Measurements from ENCODE around the gene CPNE4. TPM values are rescaled to one million over a fixed set of nuclear protein-coding genes. Genes with fewer than 3 reads are reported as not detected.

CPNE4 gene
- total RNA-seq, 1 donor from 2014 or later, result 16.1 TPM

DNA sequence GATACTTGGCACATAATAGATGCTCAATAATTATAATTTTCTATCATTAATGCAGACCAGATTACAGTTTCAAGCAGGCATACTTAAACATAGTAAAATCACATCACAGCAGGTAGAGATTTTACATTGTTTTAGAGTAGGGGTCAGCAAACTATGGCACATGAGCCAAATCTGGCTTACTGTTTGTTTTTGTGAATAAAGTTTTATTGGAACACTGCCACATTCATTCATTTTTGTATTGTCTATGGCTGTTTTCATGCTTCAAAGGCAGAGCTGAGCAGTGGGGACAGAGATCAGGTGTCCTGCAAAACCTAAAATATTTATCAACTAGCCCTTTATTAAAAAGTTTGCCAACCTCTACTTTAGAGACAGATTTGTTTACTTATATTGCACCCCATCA, 342.5 kb downstream of the CPNE4 start:
- Mint-ChIP-seq H3K9me3 (no peaks in the 10 kb centered on the region), H3K4me3 (no peak overlapping the region), H3K36me3 (ENCODE audit: low read depth) (no peaks in the 10 kb centered on the region), H3K4me1 (no peaks in the 10 kb centered on the region), H3K27ac (ENCODE audit: unreplicated experiment) (no peak overlapping the region), H3K27me3 (ENCODE audit: low read depth) (peaks cover 4% of the 10 kb centered on the region)
- TF ChIP-seq, protein P1, sequence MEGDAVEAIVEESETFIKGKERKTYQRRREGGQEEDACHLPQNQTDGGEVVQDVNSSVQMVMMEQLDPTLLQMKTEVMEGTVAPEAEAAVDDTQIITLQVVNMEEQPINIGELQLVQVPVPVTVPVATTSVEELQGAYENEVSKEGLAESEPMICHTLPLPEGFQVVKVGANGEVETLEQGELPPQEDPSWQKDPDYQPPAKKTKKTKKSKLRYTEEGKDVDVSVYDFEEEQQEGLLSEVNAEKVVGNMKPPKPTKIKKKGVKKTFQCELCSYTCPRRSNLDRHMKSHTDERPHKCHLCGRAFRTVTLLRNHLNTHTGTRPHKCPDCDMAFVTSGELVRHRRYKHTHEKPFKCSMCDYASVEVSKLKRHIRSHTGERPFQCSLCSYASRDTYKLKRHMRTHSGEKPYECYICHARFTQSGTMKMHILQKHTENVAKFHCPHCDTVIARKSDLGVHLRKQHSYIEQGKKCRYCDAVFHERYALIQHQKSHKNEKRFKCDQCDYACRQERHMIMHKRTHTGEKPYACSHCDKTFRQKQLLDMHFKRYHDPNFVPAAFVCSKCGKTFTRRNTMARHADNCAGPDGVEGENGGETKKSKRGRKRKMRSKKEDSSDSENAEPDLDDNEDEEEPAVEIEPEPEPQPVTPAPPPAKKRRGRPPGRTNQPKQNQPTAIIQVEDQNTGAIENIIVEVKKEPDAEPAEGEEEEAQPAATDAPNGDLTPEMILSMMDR (conservative IDR thresholded peaks at IDR 0.05), result no peak
- no peak for DNase-seq (ENCODE audit: low read depth, low spot score)

GRCh38 chr3:131690800-131691199, 344.0 kb downstream of the CPNE4 start:
- Mint-ChIP-seq H3K4me1 (no peaks in the 10 kb centered on the region), H3K4me3 (no peak overlapping the region), H3K36me3 (ENCODE audit: low read depth) (peaks cover 8% of the 10 kb centered on the region), H3K9me3 (peaks cover 3% of the 10 kb centered on the region), H3K27ac (ENCODE audit: unreplicated experiment) (no peak overlapping the region), H3K27me3 (ENCODE audit: low read depth) (peaks cover 9% of the 10 kb centered on the region)
- TF ChIP-seq, protein P1 (conservative IDR thresholded peaks at IDR 0.05), result no peak
- DNase-seq (ENCODE audit: low read depth, low spot score), result no peak

DNA sequence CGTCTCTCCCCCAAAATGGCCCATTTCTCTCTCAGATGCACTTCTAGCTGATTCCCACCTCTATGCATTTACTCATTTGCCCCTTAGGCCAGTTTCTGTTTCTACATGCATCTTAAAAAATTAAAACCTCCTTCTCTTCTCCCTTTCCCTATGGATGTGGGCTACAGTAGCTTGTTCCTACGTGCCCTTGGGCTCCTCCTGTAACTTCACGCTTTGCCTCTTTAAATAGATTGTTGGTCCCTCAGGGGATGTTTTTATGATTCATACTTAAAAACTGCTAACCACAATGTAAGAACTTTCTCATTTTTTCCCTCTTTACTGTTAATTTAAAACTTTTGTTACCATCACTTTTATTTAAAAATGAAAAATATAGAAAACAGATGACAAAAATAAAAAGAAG, 346.4 kb downstream of the CPNE4 start:
- TF ChIP-seq, protein P1 (conservative IDR thresholded peaks at IDR 0.05), result no peak
- Mint-ChIP-seq H3K4me1 (no peaks in the 10 kb centered on the region), H3K4me3 (no peak overlapping the region), H3K27me3 (ENCODE audit: low read depth) (peaks cover 7% of the 10 kb centered on the region), H3K9me3 (peaks cover 6% of the 10 kb centered on the region), H3K27ac (ENCODE audit: unreplicated experiment) (no peak overlapping the region), H3K36me3 (ENCODE audit: low read depth) (peaks cover 14% of the 10 kb centered on the region)
- no peak for DNase-seq (ENCODE audit: low read depth, low spot score)

DNA sequence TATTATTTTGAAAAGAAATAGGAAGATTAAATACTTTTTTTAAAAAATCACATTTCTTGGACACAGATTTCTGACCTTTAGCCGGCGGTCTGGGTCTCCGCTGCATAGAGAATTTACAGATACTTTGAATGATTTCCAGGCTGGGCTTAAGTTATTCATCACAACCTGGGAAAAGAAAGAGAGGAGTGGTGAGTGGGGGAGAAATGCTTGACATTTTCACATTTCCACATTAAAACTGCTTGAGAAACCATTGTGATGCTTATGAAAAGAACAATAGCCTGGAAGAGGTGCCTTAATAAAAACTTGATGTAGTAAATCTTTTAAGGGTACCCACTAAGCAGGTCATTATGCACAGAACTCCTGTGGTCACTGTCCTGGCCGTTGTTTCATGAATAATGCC, 365.2 kb downstream of the CPNE4 start:
- DNase-seq (ENCODE audit: low read depth, low spot score), result no peak
- peaks cover 9% of the 10 kb centered on the region for H3K27me3 Mint-ChIP-seq (ENCODE audit: low read depth)

DNA sequence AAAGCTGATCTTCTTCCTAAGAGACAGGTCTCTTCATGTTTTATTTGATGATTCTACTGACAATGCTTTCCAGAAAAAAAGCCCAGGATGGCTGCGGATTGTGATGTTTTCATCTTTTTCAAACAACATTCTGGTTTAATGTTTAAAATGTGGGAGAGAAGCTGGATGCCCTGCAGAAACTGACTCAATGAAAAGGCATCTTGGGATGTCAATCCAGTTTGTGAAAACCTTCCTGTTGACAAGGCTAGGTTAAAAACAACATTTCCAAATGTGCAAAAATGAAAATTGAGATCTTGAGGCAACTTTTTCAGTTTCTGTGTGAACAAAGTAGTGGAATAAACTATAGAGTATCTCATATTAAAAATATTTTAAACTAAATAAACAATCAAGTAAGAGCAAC, 376.0 kb downstream of the CPNE4 start:
- TF ChIP-seq, protein P1 (conservative IDR thresholded peaks at IDR 0.05), result no peak
- Mint-ChIP-seq H3K27me3 (ENCODE audit: low read depth) (no peaks in the 10 kb centered on the region), H3K27ac (ENCODE audit: unreplicated experiment) (no peak overlapping the region), H3K9me3 (peaks cover 8% of the 10 kb centered on the region), H3K4me1 (no peaks in the 10 kb centered on the region), H3K36me3 (ENCODE audit: low read depth) (peaks cover 7% of the 10 kb centered on the region), H3K4me3 (no peak overlapping the region)
- no peak for DNase-seq (ENCODE audit: low read depth, low spot score)

More for the DNA sequence above, 365.2 kb downstream of the CPNE4 start:
- no peak overlapping the region for H3K4me3 Mint-ChIP-seq
- TF ChIP-seq, protein P1 (conservative IDR thresholded peaks at IDR 0.05), result no peak
- no peaks in the 10 kb centered on the region for H3K4me1 Mint-ChIP-seq
- no peaks in the 10 kb centered on the region for H3K9me3 Mint-ChIP-seq
- H3K27ac Mint-ChIP-seq (ENCODE audit: unreplicated experiment), result no peak overlapping the region
- peaks cover 9% of the 10 kb centered on the region for H3K36me3 Mint-ChIP-seq (ENCODE audit: low read depth)

- no peak for DNase-seq (ENCODE audit: low read depth, low spot score)
- H3K4me3 Mint-ChIP-seq, result no peak overlapping the region
- H3K9me3 Mint-ChIP-seq, result peaks cover 7% of the 10 kb centered on the region
- TF ChIP-seq, protein P1 (conservative IDR thresholded peaks at IDR 0.05), result no peak
- H3K4me1 Mint-ChIP-seq, result no peaks in the 10 kb centered on the region
- no peaks in the 10 kb centered on the region for H3K27me3 Mint-ChIP-seq (ENCODE audit: low read depth)
- H3K36me3 Mint-ChIP-seq (ENCODE audit: low read depth), result peaks cover 11% of the 10 kb centered on the region
- no peak overlapping the region for H3K27ac Mint-ChIP-seq (ENCODE audit: unreplicated experiment)
Observed at GRCh38 chr3:131658115-131658514, 376.7 kb downstream of the CPNE4 start.

All from neural crest cell (in vitro differentiated cells).